ENCODE results near the gene STAU1.
A peak's percentile ranks its signal among the peaks of the same experiment; 100 is the strongest.
"Not testable (repeated sequence)": the region's sequence is repeated elsewhere in the genome, so short reads cannot be mapped to it uniquely, and the experiment has no call there.

Gene STAU1

GRCh38 chr20:49103647-49104364 is 84.3 kb downstream of the STAU1 start:
- no peaks in the 10 kb centered on the region for H3K27me3 Mint-ChIP-seq
- H3K27ac Mint-ChIP-seq: peak overlapping the region; percentile 31
- peaks cover 76% of the 10 kb centered on the region for H3K36me3 Mint-ChIP-seq (ENCODE audit: low read depth)
- DNase-seq: no peak
- H3K4me1 Mint-ChIP-seq (ENCODE audit: low read depth): peaks cover 11% of the 10 kb centered on the region
- no peaks in the 10 kb centered on the region for H3K9me3 Mint-ChIP-seq
- no peak overlapping the region for H3K4me3 Mint-ChIP-seq

DNA sequence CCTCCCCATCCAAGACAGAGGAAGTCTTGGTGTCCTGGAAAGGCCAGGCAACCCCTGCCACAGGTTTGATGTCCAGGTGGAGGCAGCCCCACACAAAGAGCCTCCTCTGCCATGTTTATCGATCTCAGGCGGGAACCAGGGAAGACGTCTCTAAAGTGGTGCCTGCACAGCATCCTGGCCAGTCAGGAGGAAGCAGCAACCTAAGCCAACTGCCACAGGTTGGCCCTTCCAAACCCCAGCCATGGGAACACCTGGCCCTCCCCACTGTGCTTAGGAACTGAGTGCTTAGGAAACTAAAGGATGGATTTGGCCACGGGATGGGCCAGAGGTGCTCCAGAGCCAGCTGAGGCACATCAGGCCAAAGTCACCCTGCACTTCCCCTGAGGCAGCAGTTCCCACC is 85.1 kb downstream of the STAU1 start:
- no peaks in the 10 kb centered on the region for H3K27me3 Mint-ChIP-seq
- H3K36me3 Mint-ChIP-seq (ENCODE audit: low read depth): peaks cover 79% of the 10 kb centered on the region

GRCh38 chr20:49100972-49101371 is 87.2 kb downstream of the STAU1 start:
- Mint-ChIP-seq H3K9me3 (no peaks in the 10 kb centered on the region), H3K36me3 (ENCODE audit: low read depth) (peaks cover 87% of the 10 kb centered on the region), H3K4me1 (ENCODE audit: low read depth) (peaks cover 12% of the 10 kb centered on the region), H3K4me3 (no peak overlapping the region), H3K27me3 (no peaks in the 10 kb centered on the region), H3K27ac (peak overlapping the region; percentile 66)
- no peak for DNase-seq

More for the DNA sequence above, 85.1 kb downstream of the STAU1 start:
- no peak overlapping the region for H3K4me3 Mint-ChIP-seq
- peak overlapping the region; percentile 31 for H3K27ac Mint-ChIP-seq
- no peaks in the 10 kb centered on the region for H3K9me3 Mint-ChIP-seq
- H3K4me1 Mint-ChIP-seq (ENCODE audit: low read depth): peaks cover 12% of the 10 kb centered on the region
- DNase-seq: no peak

DNA sequence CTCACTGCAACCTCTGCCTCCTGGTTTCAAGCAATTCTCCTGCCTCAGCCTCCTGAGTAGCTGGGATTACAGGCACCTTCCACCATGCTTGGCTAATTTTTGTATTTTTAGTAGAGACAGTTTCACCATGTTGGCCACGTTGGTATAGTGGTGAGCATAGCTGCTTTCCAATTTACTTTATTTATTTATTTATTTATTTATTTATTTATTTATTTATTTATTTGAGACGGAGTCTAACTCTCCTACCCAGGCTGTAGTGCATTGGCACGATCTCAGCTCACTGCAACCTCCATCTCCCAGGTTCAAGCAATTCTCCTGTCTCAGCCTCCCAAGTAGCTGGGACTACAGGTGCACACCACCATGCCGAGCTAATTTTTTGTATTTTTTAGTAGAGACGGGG is 87.8 kb downstream of the STAU1 start:
- not testable (repeated sequence) for H3K27me3 Mint-ChIP-seq, DNase-seq, H3K9me3 Mint-ChIP-seq, H3K4me3 Mint-ChIP-seq
- Mint-ChIP-seq H3K4me1 (ENCODE audit: low read depth) (peaks cover 12% of the 10 kb centered on the region), H3K27ac (peak overlapping the region; percentile 33), H3K36me3 (ENCODE audit: low read depth) (peaks cover 87% of the 10 kb centered on the region)

GRCh38 chr20:49099011-49099410 is 89.1 kb downstream of the STAU1 start:
- no peak for DNase-seq
- Mint-ChIP-seq H3K27ac (peak overlapping the region; percentile 16), H3K27me3 (no peaks in the 10 kb centered on the region), H3K9me3 (no peaks in the 10 kb centered on the region), H3K4me3 (no peak overlapping the region), H3K4me1 (ENCODE audit: low read depth) (peaks cover 12% of the 10 kb centered on the region), H3K36me3 (ENCODE audit: low read depth) (peaks cover 87% of the 10 kb centered on the region)

- Mint-ChIP-seq H3K36me3 (ENCODE audit: low read depth) (peaks cover 87% of the 10 kb centered on the region), H3K9me3 (no peaks in the 10 kb centered on the region), H3K4me1 (ENCODE audit: low read depth) (peaks cover 12% of the 10 kb centered on the region), H3K4me3 (no peak overlapping the region), H3K27ac (no peak overlapping the region), H3K27me3 (no peaks in the 10 kb centered on the region)
- no peak for DNase-seq
Measured at GRCh38 chr20:49098136-49098535, 90.0 kb downstream of the STAU1 start.

GRCh38 chr20:49097159-49097558 is 91.0 kb downstream of the STAU1 start:
- Mint-ChIP-seq H3K9me3 (no peaks in the 10 kb centered on the region), H3K4me1 (ENCODE audit: low read depth) (peaks cover 12% of the 10 kb centered on the region), H3K36me3 (ENCODE audit: low read depth) (peaks cover 87% of the 10 kb centered on the region), H3K27me3 (no peaks in the 10 kb centered on the region), H3K4me3 (no peak overlapping the region), H3K27ac (no peak overlapping the region)
- DNase-seq: no peak

DNA sequence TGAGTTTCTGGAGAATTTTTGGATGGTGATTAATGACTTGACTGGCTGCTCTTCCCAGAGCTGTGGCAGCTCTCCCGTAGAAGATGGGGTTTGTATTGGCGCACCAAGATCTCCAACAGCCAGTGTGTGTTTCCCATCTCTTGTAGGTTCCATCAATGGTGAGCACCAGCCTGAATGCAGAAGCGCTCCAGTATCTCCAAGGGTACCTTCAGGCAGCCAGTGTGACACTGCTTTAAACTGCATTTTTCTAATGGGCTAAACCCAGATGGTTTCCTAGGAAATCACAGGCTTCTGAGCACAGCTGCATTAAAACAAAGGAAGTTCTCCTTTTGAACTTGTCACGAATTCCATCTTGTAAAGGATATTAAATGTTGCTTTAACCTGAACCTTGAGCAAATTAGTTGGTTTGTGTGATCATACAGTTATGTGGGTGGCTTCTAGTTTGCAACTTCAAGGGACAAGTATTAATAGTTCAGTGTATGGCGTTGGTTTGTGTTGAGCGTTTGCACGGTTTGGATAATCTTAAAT is 91.9 kb downstream of the STAU1 start:
- Mint-ChIP-seq H3K36me3 (ENCODE audit: low read depth) (peaks cover 87% of the 10 kb centered on the region), H3K27ac (no peak overlapping the region)
- no peak for DNase-seq

GRCh38 chr20:49091762-49092161 is 96.4 kb downstream of the STAU1 start:
- H3K27me3 Mint-ChIP-seq: no peaks in the 10 kb centered on the region
- no peaks in the 10 kb centered on the region for H3K4me1 Mint-ChIP-seq (ENCODE audit: low read depth)
- H3K36me3 Mint-ChIP-seq (ENCODE audit: low read depth): peaks cover 97% of the 10 kb centered on the region
- no peak for DNase-seq
- no peak overlapping the region for H3K27ac Mint-ChIP-seq
- H3K4me3 Mint-ChIP-seq: no peak overlapping the region
- H3K9me3 Mint-ChIP-seq: no peaks in the 10 kb centered on the region

More for the DNA sequence above, 91.9 kb downstream of the STAU1 start:
- no peaks in the 10 kb centered on the region for H3K27me3 Mint-ChIP-seq
- H3K4me3 Mint-ChIP-seq: no peak overlapping the region
- H3K9me3 Mint-ChIP-seq: no peaks in the 10 kb centered on the region
- peaks cover 11% of the 10 kb centered on the region for H3K4me1 Mint-ChIP-seq (ENCODE audit: low read depth)

GRCh38 chr20:49091104-49091503 is 97.0 kb downstream of the STAU1 start:
- no peak for DNase-seq
- no peaks in the 10 kb centered on the region for H3K27me3 Mint-ChIP-seq
- H3K4me3 Mint-ChIP-seq: no peak overlapping the region
- H3K36me3 Mint-ChIP-seq (ENCODE audit: low read depth): peaks cover 96% of the 10 kb centered on the region
- H3K9me3 Mint-ChIP-seq: no peaks in the 10 kb centered on the region
- H3K4me1 Mint-ChIP-seq (ENCODE audit: low read depth): no peaks in the 10 kb centered on the region
- H3K27ac Mint-ChIP-seq: peak overlapping the region; percentile 6

- H3K27me3 Mint-ChIP-seq; H3K27ac Mint-ChIP-seq; H3K9me3 Mint-ChIP-seq; H3K4me1 Mint-ChIP-seq (ENCODE audit: low read depth); H3K4me3 Mint-ChIP-seq; DNase-seq: not testable (repeated sequence)
- H3K36me3 Mint-ChIP-seq (ENCODE audit: low read depth): peaks cover 94% of the 10 kb centered on the region
Measured at GRCh38 chr20:49082295-49082694, 105.8 kb downstream of the STAU1 start.

DNA sequence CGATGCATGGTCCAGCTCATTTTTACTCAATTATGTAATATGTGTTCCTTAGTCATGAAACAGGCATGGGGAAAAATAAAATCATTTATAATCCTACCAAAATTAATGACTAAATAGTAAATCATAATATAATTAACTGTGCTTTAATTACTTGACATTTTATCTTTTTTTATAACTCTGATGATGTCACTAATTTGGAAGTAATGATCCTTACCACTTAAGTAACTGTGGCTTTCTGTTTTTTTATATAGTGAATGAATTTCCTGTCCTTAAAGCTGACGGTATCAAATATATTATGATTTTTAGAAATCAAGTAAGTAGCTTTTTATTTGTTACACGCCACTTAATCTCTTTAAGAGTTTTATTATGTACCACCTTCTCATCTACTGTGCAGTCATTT is 109.8 kb downstream of the STAU1 start:
- no peaks in the 10 kb centered on the region for H3K27me3 Mint-ChIP-seq
- H3K36me3 Mint-ChIP-seq (ENCODE audit: low read depth): peaks cover 95% of the 10 kb centered on the region
- DNase-seq: no peak

DNA sequence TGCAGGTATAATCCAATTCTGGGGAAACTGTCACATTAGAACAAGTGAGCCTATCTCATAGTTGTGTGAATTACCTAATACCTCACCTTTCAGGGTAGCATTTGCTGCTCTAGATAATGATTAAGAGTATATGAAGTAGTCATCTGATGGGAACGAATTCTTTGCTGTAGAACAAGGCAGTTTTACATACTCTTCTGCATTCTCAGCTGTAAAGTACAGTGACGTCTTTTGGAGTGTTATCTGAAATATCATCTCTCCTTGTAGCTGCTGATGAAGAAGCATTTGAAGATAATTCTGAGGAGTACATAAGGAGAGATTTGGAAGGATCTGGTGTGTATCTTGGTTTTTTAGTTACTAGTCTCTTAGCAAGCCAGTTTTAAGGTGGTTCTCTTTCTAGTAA is 113.6 kb downstream of the STAU1 start:
- H3K4me3 Mint-ChIP-seq: no peak overlapping the region
- H3K27ac Mint-ChIP-seq: peak overlapping the region; percentile 26
- H3K36me3 Mint-ChIP-seq (ENCODE audit: low read depth): peaks cover 96% of the 10 kb centered on the region
- DNase-seq: no peak
- H3K9me3 Mint-ChIP-seq: no peaks in the 10 kb centered on the region
- H3K4me1 Mint-ChIP-seq (ENCODE audit: low read depth): peaks cover 4% of the 10 kb centered on the region
- H3K27me3 Mint-ChIP-seq: no peaks in the 10 kb centered on the region

More for the DNA sequence above, 109.8 kb downstream of the STAU1 start:
- H3K4me1 Mint-ChIP-seq (ENCODE audit: low read depth): peaks cover 4% of the 10 kb centered on the region
- H3K4me3 Mint-ChIP-seq: no peak overlapping the region
- no peaks in the 10 kb centered on the region for H3K9me3 Mint-ChIP-seq
- peak overlapping the region; percentile 22 for H3K27ac Mint-ChIP-seq

Measured in activated T-cell treated with anti-CD3 and anti-CD28 coated beads, Interleukin-2, amount 50 U/mL, for 24 hours (primary cell).